ENCODE results near the gene SPECC1.
"Not testable (repeated sequence)": the region's sequence is repeated elsewhere in the genome, so short reads cannot be mapped to it uniquely, and the experiment has no call there.

The SPECC1 gene

DNA sequence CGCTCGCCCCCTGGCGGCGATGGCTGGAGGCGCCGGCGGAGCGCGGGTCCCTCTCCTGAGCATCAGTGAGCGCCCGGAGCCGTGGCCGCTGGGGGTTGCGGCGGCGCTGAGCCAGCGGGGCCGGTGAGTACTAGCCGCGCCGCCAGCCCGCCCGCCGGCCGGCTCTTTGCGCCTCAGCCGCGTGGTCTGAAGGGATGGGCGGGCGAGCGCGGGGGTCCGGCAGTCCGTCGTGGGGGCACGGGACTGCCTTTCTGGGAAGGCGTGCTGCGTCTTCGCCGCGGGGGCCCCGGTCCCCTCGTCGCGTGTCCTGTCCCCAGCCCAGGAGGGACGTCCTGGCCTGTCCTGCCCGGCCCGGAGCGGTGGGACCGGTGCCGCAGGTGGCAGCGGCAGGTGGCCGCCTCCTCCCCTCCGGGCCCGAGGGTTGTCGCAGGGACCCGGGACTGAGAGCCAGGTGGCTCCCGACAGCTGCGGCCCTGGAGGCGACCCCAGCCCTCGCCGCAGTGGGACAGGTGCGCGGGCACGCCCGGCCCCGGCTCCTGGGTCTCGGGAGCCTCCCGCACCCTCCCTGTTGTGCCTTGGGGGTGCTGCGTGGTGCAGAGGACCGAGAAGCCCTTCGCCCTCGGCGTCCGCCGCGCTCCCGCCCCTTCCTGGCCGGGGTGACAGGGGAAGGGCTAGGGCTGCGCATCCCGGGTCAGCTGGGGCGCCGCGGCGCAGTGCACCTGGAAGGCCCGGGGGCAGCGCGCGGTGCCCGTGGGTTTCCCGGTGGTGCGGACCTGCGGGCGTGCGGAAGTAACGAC is at the start of gene SPECC1:
Gene SPECC1, plus strand, starts transcription at position 58 of the 797 bp plus-strand sequence. CDS start 87,293 bp downstream, outside the sequence.
- DNase-seq, result peak; percentile 79

DNA sequence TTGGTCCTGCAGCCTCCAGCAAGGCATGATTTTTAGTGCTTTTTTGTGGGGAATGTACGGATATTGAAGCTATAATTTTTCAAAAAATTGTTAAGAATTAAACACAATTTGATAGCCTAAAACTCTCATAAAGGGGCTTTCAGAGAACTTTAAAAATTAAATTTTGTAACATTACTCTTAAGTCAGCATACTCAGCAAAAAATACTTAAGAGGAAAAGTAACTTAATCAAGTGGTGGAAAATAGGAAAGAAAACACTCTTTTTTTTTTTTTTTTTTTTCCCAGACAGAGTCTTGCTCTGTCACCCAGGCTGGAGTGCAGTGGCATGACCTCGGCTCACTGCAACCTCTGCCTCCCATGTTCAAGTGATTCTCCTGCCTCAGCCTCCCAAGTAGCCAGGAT is 46.2 kb upstream of the SPECC1 start:
- not testable (repeated sequence) for DNase-seq

DNA sequence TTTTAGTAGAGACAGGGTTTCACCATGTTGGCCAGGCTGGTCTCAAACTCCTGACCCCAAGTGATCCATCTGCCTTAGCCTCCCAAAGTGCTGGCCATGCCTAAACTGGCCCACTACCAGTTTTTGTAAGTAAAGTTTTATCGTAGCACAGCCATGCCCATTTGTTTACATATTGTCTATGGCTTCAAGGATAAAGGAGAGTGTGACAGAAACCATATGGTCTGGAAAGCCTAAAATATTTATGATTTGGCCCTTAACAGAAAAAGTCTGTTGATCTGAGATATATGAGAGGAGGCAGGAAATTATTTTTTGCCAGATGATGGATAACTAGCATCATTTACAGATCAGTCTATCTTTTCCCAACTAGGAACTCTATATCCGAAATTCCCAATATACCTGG is 36.0 kb upstream of the SPECC1 start:
- no peak for DNase-seq

GRCh38 chr17:19975601-19976000 is 33.6 kb upstream of the SPECC1 start:
- DNase-seq, result no peak

DNA sequence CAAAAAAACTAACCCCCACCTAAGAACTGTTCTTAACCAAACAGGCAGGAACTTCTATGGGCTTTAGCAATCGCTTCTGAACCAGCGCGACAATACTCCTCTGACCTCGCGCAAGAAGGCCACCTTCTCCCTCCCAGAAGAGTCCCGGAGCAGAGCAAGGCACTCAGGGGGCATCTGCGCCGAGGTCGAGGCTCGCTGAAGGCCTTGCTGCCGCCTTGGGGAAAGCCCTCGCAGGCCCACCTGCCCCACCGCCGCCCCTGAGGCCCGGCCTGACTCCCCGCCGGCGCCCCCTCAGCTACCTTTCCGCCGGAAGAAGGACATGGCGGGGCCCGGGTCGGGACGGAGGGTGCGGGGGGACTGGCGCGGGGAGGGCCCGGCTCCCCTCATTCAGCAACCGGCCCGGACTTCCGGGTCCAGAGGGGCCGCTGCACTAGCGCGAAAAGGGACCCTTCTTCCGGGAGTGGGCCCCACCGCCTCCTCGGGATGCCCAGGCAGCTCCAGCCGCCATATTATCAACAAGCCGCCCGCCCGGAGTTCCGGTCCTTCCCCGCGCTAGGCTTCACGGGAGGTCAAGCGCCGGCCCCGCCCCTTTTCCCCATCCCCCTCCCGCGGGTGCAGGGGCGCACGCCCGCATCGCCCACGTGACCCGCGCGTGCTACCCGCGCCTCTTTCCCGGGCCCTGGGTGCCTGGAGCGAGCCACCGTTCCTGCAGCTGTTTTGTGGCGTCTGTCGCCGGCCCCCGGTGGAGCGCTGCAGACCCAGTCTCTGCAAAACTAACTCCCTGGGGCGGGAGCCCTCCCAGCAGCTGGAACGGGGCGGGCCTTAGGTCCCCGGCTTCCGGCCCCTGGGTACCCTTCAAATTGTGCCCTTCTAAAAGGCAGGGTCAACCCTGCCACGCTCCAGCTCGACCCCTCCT is 31.6 kb upstream of the SPECC1 start, which contains the start of gene AKAP10:
Gene AKAP10, minus strand, starts transcription at position 536 of the 916 bp plus-strand sequence. Its CDS starts 149 bp downstream, at position 387.
- DNase-seq, result peak; percentile 75

DNA sequence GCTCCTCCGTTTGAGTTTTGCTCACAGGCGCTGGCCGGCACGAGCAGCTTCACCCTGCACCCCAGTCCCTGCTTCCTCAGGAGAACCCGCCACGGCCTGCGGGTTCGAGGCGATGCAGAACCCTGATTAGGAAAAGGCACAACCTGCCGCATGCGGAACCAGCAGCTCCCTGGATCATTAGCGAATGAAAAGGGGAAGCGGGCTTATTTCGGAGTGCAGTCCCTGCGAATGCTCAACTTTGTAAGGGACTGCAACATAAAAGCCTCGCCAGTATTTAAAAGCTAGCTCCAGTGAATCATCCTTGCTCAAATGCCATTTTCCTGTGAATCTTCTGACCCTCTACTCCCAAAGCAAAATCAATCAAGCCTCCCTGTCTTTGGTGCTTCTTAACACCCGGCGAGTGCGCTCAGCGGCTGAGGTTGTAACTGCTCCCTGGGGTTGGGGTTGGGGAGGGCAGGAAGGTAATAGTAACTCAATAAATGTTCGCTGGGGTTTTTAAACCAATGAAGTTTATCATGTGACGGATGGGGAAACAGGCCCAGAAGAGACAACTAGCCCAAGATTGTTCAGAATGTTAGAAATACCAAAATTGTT is 30.9 kb upstream of the SPECC1 start:
- peak; percentile 24 for DNase-seq

DNA sequence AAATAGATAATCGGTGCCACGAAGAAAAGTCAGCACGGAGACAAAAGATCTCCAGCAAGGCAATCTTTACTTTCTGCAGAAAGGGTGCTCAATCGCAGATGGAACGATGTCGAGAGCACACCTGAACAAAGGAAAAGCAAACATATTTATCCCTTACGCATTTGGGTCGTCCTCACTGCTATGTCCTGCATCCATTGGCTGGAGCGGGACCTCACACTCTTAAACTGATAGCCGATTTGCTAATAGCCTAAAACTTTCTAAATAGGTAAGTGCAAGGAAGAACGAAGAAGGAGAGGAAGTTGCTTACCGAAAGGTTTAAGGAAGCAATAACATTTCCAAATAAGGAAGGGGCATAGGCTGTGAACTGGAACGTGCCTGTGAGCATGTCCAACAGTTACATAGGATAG is 30.4 kb upstream of the SPECC1 start:
- no peak for DNase-seq

DNA sequence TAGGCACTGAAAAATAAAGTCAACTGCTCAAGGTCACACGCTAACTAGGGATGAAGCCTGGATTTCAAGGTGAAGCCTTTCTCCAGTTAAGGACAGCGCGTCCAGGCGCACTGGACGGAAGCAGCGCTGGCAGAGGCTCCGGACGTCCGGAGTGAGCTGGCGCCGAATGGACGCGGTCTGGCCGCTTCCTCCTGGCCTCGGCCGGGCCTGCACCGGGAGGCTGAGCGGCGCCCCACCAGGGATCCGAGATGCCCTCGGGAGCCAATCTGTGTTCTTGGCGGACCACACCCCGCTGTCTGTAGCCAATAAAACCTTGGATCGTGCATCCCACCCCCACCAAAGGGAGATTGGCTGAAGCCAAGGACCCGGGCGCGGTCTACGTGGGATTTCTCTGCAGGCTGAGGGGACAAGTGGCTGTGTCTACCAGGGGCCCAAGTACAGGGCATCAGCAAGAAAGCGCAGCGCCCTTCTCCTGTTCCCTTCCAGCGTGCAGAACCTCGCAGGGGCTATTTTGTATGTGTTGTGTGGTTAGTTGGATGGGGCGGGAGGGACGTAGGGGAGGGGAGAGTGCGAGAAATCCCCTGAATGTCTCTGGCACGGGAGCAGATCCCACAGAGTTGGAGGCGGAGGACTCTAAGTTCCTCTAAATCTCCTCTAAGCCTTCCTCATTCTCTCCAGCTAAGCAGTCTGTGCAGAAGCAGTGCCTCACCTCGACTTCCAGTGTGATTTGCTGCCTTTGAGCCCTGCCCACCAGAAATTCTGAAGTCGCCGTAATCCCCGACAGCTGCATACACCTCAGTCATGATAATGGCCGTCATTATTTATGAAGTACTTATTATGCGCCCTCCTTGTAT is 29.0 kb upstream of the SPECC1 start:
- DNase-seq, result no peak

GRCh38 chr17:19986941-19987861 is 22.0 kb upstream of the SPECC1 start:
- DNase-seq, result no peak

DNA sequence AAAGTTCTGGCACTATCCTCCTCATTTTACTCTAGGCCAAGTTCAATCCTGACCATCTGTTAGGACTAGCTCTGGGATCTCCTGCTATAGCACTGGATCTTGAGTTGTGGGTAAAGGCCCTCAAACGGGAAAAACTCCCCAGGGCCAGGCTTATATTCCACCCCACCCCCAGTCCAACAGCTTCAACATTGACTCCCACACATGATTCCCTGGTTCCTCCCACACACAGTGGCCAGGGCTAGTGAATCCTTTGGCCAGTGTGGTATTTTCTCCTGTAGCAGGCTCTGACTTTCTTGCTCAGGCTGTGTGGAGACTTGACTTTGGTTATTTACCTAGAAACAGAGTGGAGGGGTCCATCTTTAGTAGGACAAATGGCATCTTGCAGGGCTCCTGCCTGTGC is 21.3 kb upstream of the SPECC1 start:
- no peak for DNase-seq

DNA sequence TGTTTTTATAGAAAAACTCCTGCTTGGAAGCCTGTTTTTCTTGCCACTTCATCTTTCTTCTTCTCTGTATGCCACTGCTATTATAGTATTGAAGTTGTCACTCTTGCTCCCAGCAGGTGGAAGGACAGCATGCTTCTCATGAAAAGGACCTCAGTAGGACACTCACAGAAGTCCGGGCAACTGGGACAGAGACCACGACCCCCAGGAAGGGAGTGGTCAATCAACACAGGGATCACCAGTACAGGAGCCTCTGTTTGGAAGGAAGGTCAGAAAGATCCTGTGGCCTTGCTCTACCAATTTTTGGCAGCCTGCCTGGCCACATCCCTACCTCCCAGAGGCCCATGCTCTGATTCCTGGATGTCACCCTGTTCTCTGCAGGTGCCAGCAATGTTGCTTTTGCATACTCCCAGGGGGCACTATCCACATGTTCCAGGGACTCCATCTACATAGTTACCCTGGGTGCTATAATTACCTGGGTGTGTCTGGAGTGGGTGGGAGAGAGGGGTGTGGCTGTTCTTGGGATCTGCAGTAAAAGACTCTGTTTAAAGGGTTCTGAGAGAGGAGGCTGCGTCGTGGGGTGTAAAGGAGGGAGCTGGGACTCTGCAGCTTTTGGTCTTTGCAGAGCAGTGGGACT is 17.8 kb upstream of the SPECC1 start:
- DNase-seq, result no peak

DNA sequence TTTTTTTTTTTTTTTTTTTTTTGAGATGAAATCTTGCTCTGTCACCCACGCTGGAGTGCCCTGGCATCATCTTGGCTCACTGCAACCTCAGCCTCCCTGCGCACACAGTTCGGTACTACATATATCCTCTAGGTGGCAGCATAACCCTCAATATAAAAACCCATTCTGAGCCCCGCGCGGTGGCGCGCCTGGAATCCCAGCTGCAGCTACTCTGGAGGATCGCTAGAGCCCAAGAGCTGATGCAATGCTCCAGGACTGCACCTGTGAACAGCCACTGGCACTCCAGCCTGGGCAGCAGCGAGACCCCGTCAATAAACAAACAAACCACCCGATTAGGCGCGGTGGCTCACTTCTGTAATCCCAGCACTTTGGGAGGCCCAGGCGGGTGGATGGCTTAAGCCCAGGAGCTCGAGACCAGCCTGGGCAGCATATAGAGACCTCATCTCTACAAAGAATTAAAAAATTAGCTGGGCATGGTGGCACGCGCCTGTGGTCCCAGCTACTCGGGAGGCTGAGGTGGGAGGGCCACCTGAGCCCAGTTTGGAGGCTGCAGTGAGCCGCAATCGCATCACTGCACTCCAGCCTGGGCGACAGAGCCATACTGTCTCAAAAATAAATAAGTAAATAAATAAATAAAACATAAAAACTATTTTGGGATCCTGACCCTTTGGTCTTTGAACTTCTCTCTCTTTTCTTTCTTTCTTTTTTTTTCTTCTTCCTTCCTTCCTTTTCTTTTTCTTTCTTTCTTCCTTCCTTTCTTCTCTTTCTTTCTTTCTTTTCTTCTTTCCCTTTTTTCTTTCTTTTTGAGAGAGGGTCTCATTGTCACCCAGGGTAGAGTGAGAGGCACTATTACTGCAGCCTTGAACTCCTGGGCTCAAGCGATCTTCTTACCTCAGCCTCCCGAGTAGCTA is 16.1 kb upstream of the SPECC1 start:
- peak; percentile 91 for DNase-seq

- DNase-seq, result no peak
Observed at GRCh38 chr17:19996086-19996485, 13.1 kb upstream of the SPECC1 start.

- DNase-seq, result no peak
Observed at GRCh38 chr17:19996502-19996901, 12.7 kb upstream of the SPECC1 start.

DNA sequence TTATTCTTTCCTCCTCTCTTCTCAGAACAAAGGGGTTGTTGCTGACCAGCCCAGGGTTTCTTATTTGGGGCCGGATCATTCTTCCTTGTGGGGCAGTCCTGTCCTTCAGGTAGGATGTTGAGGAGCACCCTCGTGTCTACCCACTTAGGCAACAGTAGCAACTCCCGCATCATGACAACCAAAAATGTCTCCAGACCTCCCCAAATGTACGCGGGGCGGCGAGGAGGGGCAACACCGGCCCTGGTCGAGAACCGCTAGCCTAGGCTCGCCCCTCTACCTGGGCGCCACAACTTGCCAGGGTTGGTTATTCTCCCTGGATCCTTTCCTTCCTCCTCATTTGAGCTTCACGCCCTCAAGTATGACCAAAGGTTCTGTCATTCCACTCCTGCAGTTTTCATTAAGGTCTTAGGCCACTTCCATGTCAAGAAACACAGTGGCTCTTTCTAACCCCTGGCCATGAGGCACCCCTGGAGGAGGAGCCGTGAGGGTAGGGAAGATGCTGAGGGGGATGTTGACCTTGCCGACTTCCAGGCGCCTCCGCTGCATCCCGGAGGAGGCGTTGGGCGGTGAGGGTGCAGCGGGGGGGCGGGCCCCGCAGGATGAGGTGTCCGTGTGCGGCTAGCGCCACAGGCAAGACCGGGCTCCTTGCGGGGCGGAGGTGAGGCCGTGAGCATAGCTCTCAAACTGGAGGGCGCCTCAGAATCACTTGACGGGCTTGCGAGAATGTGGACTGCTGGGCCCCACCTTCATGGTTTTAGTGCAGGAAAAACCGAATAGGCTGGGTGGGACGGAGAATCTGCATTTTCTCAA is 712 bp upstream of the SPECC1 start:
- no peak for DNase-seq

DNA sequence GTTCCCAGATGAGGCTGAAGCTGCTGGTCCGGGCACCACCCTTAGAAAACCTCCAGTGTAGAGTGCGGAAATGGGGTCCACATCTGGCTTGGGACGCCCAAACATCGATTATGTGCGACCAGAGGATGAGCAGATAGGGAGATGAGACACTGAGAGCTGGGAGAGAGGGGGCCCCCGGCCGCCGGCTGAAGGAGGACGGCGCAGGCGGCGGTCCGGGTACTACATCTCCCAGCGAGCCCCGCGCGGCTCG is 182 bp upstream of the SPECC1 start:
- no peak for DNase-seq

GRCh38 chr17:20010099-20010863 is 1.1 kb downstream of the SPECC1 start:
- peak; percentile 85 for DNase-seq

DNA sequence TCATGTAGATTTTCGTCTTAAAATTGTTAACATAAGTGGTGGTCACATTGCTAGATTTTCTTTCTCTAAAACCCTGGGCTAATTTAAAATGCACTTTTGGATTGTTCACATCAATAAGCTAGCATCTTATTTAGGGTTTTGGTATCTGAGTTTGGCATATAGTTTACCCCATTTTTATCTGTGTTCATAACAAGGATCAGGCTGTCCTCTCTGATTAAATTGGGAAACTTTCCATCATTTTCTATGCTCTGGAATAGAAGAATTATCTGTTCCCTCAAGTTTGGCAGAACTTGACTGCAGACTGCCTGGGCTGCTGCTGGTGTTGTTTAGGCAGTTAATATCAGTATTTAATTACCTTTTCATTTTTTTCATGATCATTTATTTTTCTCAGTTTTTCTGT is 1.8 kb downstream of the SPECC1 start:
- peak; percentile 38 for DNase-seq
